Activated CD4-positive, alpha-beta T cell treated with anti-CD3 and anti-CD28 coated beads, Interleukin-2, Interleukin-6, amounts not matched to agents 100 ng/mL and 50 ng/mL, durations not matched to agents 16 hours and 8 hours (primary cell): ENCODE measurements around the gene GALNT5.
A peak's percentile ranks its signal among the peaks of the same experiment; 100 is the strongest.
"Not testable (repeated sequence)": the region's sequence is repeated elsewhere in the genome, so short reads cannot be mapped to it uniquely, and the experiment has no call there.

Source experiments
- DNase-seq: peaks from one replicate; pipeline ENCODE4 v3.0.0-alpha.2; 2020

Gene GALNT5

DNA sequence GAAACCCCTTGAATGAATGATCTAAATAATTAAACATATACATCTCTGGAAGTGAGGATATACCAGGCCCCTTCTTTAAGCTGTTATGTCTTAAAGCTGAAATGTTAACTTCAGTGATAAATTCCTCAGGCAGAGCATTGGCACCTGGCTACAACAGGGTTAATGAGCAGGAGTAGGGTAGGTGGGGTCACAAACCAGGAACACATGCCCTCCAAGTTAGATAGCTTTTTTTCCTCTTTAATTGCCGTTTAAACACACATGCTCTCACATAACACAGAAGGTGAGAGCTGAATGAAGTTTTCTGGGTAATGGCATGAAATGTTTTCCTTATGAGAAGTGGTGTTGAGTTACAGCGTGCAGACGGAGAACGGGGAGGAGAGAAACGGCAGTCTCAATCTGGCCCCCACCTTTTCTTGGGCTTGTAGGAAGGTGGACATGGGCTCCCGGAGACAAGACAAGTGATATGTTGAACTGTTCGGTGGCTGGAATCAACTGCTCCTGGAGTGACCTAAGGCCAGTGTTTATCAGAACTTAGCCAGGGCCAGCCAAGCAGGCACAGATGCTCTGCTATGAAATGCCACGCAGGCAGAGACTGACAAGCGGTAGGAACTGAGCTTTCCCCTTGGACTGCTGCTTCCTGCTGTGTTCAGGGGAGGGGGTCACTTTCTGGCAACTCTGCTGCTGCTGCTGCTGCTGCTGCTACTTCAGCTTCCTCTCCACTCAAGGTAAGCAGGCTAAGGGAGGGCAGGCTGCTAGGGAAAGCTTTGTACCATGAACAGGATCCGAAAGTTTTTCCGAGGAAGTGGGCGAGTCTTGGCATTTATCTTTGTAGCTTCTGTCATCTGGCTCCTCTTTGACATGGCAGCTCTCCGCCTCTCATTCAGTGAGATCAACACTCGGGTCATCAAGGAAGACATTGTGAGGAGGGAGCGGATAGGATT is at the start of gene GALNT5:
Gene GALNT5 (plus strand): TSS at position 394 of the 941 bp plus-strand sequence. CDS start 378 bp downstream, at position 772.
- no peak for DNase-seq

- no peak for DNase-seq
These were observed 41.1 kb upstream of the GALNT5 start for GRCh38 chr2:157216286-157216965.

DNA sequence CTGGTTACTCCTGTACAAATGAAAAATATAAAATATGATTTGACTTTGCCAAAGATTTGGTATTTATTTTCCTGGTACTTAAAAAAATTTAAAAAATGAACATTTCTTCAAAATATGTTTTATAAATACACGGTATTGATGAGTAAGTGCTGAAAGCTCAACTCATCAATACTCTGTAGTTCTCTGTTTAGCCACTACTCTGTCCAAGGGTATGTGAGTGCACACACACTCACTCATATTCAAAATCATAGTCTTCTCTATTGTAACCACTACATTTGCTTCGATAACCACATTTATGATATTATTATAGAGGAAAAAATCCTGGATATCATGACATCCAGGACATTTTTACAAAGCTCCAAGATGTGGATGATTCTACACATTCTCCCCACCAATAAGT is 40.1 kb upstream of the GALNT5 start:
- DNase-seq, result no peak

DNA sequence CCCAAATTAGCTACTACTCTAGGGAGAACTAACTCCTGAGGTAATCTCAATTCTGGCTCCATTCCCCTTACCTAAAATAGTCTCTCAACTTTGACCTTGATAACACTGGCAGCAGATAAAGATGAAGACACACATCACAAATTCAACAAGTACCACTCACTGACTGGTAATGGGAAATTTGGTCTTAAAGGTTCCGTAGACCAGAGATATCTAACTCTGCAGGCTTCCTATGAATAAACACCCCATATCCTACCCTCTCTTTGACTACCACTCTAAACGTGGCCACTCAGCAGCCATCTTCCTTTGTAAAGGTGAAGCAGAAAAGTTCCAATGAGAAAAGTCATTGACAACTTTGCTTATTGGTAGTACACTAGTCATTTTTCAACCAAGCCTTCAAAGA is 38.6 kb upstream of the GALNT5 start:
- DNase-seq, result no peak

- no peak for DNase-seq
These were observed 37.0 kb upstream of the GALNT5 start for GRCh38 chr2:157220502-157220901.

DNA sequence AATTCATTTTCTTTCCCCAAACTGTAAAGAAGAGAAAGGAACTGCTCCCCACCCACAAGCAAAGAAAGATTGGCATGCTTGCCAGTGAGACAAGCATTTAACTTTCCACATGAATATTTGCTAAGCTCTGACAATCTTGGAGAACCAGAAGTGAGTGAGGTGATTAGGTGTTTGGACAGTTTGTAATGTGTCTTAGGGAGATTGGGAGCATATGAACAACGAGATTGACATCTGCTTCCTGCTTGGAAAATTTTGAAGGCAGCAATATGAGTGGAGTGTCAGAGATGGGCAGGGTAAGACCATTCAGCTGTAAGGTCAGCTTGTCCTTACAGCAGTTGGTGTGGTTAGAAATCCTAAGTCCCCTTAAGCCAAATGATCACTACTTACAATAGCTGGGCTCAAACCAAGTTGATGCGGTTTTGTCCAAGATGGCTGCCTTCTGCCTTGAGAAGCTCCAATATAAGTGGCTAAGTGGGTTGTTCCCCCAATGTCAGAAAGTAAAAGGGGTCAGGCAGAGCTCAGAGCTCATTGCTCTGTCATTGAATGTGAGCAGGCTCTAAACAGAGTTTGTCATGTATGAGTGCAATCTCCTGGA is 36.0 kb upstream of the GALNT5 start:
- no peak for DNase-seq

GRCh38 chr2:157223624-157224205 is 33.8 kb upstream of the GALNT5 start:
- DNase-seq, result no peak

GRCh38 chr2:157224448-157224847 is 33.1 kb upstream of the GALNT5 start:
- not testable (repeated sequence) for DNase-seq

GRCh38 chr2:157227592-157227991 is 29.9 kb upstream of the GALNT5 start:
- no peak for DNase-seq

GRCh38 chr2:157228946-157229345 is 28.6 kb upstream of the GALNT5 start:
- no peak for DNase-seq

DNA sequence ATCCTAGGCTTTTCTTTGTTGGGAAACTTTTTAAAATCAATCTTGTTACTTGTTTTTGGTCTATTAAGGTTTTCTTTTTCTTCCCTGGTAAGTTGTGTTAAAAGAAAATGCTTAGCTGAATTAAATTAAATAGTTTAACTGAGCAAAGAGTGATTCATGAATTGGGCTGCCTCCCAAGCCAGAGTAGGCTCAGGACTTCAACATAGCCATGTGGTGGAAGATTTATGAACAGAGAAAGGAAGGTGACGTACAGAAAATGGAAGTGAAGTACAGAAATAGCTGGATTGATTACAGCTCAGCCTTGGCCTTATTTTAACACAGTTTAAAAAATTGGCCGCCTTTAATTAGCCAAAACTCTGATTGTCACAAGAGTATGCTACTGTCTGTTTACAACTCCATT is 27.9 kb upstream of the GALNT5 start:
- no peak for DNase-seq

DNA sequence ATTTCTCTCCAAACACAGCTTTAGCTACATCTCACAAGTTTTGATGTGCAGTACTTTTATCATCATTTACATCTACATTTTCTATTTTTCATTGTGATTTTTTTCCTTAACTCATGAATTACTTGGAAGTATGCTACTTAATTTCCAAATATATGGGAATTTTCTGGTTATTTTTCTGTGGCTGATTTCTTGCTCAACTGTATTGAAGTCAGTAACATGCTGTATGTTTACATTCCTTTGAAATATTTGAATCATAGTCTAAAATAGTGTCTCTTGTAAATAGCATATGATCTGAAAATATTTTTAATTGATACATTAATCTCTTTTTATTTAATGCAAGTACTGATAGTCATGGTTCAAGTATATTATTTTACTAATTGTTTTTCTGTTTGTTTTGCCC is 26.0 kb upstream of the GALNT5 start:
- no peak for DNase-seq

DNA sequence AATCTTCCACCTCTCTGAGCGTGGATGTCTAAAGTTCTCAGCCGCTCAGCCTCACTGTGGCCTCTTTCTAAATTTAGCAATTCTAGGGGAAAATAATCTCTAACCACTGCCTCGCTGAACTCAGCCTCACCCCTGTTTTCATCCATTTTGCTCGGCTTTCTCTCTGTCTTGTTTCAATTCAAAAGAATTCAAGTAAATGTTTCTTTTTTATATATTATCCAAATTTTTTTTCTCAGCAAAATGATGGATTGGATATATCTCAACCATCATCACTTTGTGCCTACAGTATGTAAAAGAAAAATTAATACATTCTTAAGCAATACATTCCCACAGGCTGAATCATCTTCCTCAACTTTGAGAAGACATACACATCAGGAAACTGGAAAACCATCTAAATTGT is 24.0 kb upstream of the GALNT5 start:
- no peak for DNase-seq

GRCh38 chr2:157236404-157236803 is 21.1 kb upstream of the GALNT5 start:
- DNase-seq, result no peak

DNA sequence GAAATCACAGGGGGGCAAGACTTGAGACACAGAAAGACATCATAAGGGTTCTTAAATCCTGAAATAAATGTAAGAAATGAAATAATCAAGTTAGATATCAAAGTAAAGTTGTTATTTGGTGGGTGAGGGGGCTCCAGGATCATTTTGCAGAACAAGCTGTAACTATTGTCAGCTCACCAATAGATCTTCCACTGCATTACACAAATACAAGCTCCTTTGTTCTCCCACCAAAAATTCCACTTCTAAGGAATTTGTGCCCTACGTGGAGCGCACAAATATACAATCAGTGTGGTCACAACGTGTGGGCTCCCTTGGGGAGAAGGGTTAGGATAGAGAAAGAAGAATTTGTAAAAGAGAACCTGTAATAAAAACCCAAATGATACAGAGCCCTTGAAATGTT is 19.2 kb upstream of the GALNT5 start:
- no peak for DNase-seq

DNA sequence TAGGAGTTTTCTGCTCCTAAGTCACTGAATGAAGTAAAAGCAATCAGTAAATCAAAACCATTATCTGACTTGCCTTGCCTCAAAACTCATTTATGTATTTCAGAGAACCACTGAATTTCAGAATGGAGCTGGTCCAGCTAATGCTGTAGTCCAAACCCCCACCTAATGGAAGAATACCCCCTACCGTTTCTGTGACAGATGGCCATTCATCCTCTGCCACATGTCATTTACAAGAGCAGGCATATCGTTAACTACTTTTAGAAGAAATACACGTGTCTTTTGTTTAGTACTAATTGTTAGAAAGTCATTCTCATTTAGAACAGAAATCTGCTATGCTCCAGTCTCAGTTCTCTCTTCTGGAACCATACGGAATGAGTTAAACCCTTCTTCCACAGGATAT is 12.8 kb upstream of the GALNT5 start:
- no peak for DNase-seq

GRCh38 chr2:157245144-157245840 is 12.2 kb upstream of the GALNT5 start:
- DNase-seq, result no peak

- peak; percentile 81 for DNase-seq
These were observed 11.4 kb upstream of the GALNT5 start for GRCh38 chr2:157245846-157246764.

GRCh38 chr2:157246765-157247407 is 10.6 kb upstream of the GALNT5 start:
- DNase-seq, result no peak

- DNase-seq, result no peak
These were observed 6.7 kb upstream of the GALNT5 start for GRCh38 chr2:157250836-157251235.

GRCh38 chr2:157251932-157252331 is 5.6 kb upstream of the GALNT5 start:
- DNase-seq, result no peak
